Neutrophil (primary cell): ENCODE results near the gene RP9.

Source experiments
- H3K27ac ChIP-seq: fragments of 200-600 bp; sonication (generic); 2 replicates; pipeline ENCODE4 v1.5.1; 2016; ENCODE audit warnings: mild to moderate bottlenecking, moderate library complexity
- H3K27me3 ChIP-seq: fragments of 200-600 bp; sonication (generic); 2 replicates; pipeline ENCODE4 v1.6.0; 2016; ENCODE audit warnings: mild to moderate bottlenecking
- H3K36me3 ChIP-seq: fragments of 200-600 bp; sonication (generic); 2 replicates; pipeline ENCODE4 v1.5.1; 2017
- H3K4me1 ChIP-seq, 2 experiments: fragments of 200-600 bp in 1 of 2; sonication (generic) in 1 of 2; 1 replicate in 1 of 2; 2 replicates in 1 of 2; pipeline versions ENCODE4 v1.5.1 to v1.6.1; 2013 to 2016; ENCODE audit warnings: low read depth in 1 of 2, low read length in 1 of 2, mild to moderate bottlenecking in 1 of 2, moderate library complexity in 1 of 2; ENCODE audit not compliant: control insufficient read depth in 1 of 2, insufficient read depth in 1 of 2
- H3K4me3 ChIP-seq, 2 experiments: fragments of 200-600 bp in 1 of 2; sonication (generic) in 1 of 2; 1 replicate in 1 of 2; 2 replicates in 1 of 2; pipeline ENCODE4 v1.5.1; 2013 to 2016; ENCODE audit warnings: low read depth in 1 of 2, low read length in 1 of 2, mild to moderate bottlenecking in 1 of 2, moderate library complexity in 1 of 2
- H3K9me3 ChIP-seq: fragments of 200-600 bp; sonication (generic); 2 replicates; pipeline ENCODE4 v1.5.1; 2016
- CTCF ChIP-seq: fragments of 200-600 bp; sonication (generic); IDR thresholded peaks from 2 replicates; pipeline ENCODE4 v1.5.1; 2016; ENCODE audit warnings: antibody characterized with exemption

RP9 gene

GRCh38 chr7:33109005-33109757 is at the start of gene RP9:
TSS of gene RP9 (minus strand) at chr7:33109404. CDS start at chr7:33109372, 32 bp downstream.
- peak; percentile 81 for TF ChIP-seq CTCF
- Histone ChIP-seq H3K4me1 (peaks cover 22 to 26% of the 10 kb centered on the region in 2 experiments), H3K4me3 (peak within 1 kb of the TSS; percentile 73 to 76), H3K27ac (peak within 1 kb of the TSS; percentile 58), H3K9me3 (no peaks in the 10 kb centered on the region), H3K36me3 (no peaks in the 10 kb centered on the region), H3K27me3 (peaks cover 43% of the 10 kb centered on the region)

DNA sequence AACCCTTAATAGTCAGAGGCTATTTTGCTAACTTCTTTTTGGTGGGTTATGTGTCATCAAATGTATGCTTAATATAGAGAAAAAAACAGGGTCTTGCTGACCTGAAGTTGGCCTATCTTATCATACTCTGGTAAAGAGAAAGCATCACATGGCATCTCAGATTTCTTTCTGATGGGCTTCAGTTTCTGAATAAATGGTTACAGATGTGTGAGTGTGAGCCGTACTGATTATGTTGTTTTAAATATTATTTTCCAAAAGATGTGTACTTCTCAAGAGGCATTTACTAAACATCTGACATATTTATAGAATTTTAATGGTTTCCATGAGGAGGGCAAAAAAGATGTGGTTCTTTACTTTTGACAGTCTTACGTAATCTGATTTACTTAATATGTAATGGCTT is 48.6 kb upstream of the RP9 start:
- Histone ChIP-seq H3K36me3 (no peaks in the 10 kb centered on the region), H3K27ac (no peak overlapping the region), H3K27me3 (no peaks in the 10 kb centered on the region), H3K4me3 (no peak overlapping the region), H3K9me3 (no peaks in the 10 kb centered on the region), H3K4me1 (no peaks in the 10 kb centered on the region)
- TF ChIP-seq CTCF, result no peak

GRCh38 chr7:33157311-33157710 is 48.1 kb upstream of the RP9 start:
- no peaks in the 10 kb centered on the region for H3K9me3 ChIP-seq
- H3K27me3 ChIP-seq, result no peaks in the 10 kb centered on the region
- H3K4me1 ChIP-seq, result no peaks in the 10 kb centered on the region
- no peak overlapping the region for H3K27ac ChIP-seq
- no peaks in the 10 kb centered on the region for H3K36me3 ChIP-seq
- H3K4me3 ChIP-seq, result no peak overlapping the region
- no peak for TF ChIP-seq CTCF

DNA sequence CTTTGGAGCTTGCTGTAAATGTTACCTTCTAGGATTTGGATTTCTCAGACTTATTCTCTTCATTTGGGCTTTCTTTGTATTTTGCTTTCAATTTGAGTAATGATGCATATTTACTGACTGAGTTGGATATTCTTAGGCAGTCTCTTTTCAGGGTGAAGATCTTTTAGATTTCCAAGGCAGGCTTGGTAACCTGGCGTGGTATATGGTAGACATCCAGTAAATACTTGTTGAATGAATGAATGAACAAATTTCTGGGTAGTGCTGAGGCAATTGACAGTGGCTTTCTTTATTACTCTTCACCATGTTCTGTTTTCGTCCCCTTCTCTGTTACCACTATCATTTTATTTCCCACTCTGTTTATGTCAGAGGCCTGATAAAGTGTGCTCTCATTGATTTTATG is 47.2 kb upstream of the RP9 start:
- no peak for TF ChIP-seq CTCF
- H3K9me3 ChIP-seq, result no peaks in the 10 kb centered on the region
- H3K4me1 ChIP-seq, result no peaks in the 10 kb centered on the region
- no peaks in the 10 kb centered on the region for H3K36me3 ChIP-seq
- no peak overlapping the region for H3K4me3 ChIP-seq
- no peaks in the 10 kb centered on the region for H3K27me3 ChIP-seq
- H3K27ac ChIP-seq, result no peak overlapping the region

GRCh38 chr7:33155811-33156210 is 46.6 kb upstream of the RP9 start:
- Histone ChIP-seq H3K4me1 (no peaks in the 10 kb centered on the region), H3K36me3 (no peaks in the 10 kb centered on the region), H3K9me3 (no peaks in the 10 kb centered on the region), H3K27me3 (no peaks in the 10 kb centered on the region), H3K27ac (no peak overlapping the region), H3K4me3 (no peak overlapping the region)
- TF ChIP-seq CTCF, result no peak
